HG03097 (cell line): ENCODE results near the gene ZNF727.
"Not testable (repeated sequence)": the region's sequence is repeated elsewhere in the genome, so short reads cannot be mapped to it uniquely, and the experiment has no call there.

Experiments
- ATAC-seq: cut with Tn5 transposase; IDR thresholded peaks from one replicate; pipeline ENCODE4 v1.9.1; 2021; ENCODE audit not compliant: unreplicated experiment, low FRiP score

The ZNF727 gene

DNA sequence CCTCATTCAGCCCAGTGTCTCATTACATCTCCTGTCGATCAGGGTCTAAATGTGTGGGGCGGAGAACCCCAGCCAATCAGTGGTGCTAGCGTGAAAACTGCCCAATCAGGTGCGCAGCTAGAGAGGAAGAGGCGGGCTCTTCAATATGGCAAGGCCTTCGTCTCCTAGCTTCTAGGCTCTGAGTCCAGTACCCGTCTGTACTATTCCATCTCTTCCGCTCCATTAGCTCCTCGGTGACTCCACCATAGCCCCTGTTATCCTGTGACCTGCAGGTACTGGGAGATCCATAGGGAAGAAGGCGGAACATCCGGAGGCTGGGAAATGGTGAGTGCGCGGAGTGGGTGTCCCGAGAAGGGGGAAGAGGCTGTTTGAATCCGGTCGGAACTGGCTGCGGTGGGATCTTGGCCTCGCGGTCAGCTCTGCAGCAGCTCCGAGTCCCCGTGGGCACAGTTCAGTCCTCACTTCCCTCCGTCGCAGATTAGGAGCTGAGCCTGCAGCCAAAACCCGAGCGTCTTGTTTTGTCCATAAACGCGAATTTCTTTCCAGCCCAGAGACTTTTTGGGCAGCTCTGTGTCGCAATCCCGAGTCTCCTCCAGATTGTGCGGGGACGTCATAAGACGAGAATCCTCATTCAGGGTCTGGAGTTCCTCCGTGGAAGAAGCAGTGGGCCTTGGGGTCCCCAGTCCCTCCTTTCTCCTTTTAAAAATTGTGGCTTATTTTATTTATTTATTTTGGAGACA lies at the start of gene ZNF727:
TSS of gene ZNF727 (plus strand) at position 134 of the 740 bp plus-strand sequence. CDS start at position 322, 188 bp downstream.
- ATAC-seq = no peak

DNA sequence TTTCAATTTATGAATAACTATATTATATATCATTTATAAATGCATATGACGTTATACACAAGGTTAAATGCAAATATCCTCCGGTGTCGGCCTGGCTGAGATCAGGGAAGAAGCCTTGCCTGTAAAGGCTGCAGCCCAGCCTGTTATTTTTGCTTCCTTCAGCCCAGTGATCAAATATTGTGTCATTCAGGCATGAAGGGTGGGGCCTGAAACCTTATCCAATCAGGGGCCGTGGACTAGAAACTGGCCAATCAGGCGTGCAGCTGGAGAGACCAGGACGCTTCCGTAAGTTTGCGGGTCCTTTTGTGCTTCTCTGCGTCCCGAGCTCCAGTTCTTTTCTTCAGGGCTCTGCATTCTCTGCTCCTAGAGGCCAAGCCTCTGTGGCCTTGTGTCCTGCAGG lies 46.7 kb upstream of the ZNF727 start, which contains the start of gene ZNF722:
TSS of gene ZNF722 (plus strand) at position 301 of the 400 bp plus-strand sequence. CDS start 113 bp downstream, outside the sequence.
- ATAC-seq = no peak

DNA sequence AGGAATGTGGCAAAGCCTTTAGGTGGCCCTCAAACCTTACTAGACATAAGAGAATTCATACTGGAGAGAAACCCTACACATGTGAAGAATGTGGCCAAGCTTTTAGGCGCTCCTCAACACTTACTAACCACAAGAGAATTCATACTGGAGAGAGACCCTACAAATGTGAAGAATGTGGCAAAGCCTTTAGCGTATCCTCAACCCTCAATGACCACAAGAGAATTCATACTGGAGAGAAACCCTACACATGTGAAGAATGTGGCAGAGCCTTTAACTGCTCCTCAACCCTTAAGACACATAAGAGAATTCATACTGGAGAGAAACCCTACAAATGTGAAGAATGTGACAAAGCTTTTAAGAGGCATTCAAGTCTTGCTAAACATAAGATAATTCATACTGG lies 29.7 kb upstream of the ZNF727 start:
- not testable (repeated sequence) for ATAC-seq

DNA sequence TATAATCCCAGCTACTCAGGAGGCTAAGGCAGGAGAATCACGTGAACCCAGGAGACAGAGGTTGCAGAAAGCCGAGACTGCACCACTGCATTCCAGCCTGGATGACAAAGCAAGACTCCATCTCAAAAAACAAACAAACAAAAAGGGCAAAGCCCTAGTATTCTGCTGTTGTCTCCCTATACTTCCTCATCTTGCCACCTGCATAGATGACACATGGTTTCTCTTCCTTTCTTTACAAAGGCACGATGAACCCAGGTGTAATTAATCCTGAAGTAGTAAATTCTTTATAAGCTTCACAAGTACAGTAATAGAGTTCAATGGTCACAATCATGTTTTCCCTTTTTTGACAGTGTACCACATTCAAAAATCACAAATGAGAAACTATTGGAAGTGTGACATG lies 9.8 kb upstream of the ZNF727 start:
- no peak for ATAC-seq

DNA sequence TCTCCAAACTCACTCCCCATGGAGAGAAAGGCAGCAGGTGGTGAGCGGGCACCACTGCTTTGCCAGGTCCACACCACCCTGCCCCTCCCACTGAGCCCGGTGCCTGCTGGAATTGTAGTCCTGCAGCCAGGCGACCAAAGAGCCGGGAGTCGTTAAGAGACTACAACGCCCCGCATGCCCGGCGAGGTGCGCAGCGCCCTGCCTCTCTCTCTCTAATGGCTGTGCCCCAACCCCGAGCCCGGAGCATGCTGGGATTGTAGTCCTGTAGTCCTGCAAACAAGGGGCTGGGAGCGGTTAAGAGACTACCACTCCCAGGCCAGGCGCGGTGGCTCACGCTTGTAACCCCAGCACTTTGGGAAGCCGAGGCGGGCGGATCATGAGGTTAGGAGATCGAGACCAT lies 8.1 kb upstream of the ZNF727 start:
- no peak for ATAC-seq

DNA sequence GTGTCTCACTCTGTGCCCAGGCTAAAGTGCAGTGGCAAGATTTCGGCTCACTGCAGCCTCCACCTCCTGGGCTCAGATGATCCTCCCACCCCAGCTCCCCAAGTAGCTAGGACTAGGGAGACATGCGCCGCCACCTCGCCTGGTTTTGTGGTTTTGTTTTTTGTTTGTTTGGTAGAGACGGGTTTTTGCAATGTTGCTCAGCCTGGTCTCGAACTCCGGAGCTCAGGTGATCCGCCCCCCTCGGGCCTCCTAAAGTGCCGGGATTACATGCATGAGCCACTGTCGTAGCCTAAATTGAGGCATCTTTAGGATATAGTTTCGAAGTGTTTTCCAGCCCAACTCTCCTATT lies 781 bp downstream of the ZNF727 start:
- ATAC-seq = no peak

DNA sequence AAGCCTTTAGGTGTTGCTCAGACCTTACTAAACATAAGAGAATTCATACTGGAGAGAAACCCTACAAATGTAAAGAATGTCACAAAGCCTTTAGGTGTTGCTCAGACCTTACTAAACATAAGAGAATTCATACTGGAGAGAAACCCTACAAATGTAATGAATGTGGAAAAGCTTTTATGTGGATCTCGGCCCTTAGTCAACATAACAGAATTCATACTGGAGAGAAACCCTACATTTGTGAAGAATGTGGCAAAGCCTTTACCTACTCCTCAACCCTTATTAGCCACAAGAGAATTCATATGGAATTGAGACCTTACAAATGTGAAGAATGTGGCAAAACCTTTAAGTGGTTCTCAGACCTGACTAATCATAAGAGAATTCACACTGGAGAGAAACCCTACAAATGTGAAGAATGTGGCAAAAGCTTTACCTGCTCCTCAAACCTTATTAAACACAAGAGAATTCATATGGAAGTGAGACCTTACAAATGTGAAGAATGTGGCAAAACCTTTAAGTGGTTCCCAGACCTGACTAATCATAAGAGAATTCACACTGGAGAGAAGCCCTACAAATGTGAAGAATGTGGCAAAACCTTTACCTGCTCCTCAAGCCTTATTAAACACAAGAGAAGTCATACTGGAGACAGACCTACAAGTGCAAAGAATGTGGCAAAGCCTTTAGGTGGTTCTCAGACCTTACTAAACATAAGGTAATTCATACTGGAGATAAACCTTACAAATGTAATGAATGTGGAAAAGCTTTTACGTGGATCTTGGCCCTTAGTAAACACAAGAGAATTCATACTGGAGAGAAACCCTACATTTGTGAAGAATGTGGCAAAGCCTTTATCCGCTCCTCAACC lies 32.8 kb downstream of the ZNF727 start:
- not testable (repeated sequence) for ATAC-seq

DNA sequence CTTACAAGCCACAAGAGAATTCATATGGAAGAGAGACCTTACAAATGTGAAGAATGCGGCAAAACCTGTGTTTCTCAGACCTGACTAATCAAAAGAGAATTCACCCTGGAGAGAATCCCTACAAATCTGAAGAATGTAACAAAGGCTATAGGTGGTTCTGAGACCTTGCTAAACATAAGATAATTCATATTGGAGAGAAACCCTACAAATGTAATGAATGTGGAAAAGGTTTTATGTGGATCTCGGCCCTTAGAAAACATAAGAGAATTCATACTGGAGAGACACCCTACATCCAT lies 33.4 kb downstream of the ZNF727 start:
- no peak for ATAC-seq

DNA sequence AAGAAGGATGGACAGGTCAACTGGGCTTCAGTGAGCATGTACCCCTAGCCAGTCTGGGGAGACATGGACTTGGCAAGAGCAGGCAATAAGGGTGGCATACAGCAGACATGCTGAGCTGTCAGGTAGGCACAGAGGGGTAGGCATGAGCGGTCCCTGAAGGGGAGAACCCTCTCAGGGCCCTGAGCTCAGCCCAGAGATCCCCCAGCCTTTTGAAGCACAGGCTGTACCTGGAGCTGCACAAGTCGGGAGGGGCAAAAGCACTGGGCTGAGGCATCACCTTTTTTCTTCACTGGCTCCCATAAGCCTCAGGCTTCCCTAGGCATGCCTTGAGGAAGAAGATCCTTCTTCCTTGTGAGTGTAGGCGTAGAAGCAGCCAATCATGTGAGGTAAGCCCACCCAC lies 42.3 kb downstream of the ZNF727 start:
- ATAC-seq = no peak

DNA sequence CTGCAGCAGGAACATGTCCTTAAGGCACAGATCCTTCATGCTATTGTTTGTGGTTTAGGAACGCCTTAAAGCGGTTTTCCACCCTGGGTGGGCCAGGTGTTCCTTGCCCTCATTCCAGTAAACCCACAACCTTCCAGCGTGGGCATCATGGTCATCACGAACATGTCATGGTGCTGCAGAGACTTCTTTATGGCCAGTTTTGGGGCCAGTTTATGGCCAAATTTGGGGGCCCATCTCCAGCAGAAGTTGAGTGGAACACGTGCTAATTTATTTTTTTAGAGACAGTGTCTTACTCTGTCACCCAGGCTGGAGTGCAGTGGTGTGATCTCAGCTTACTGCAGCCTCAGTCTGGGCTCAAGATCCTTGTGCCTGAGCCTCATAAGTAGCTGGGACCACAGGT lies 43.6 kb downstream of the ZNF727 start:
- not testable (repeated sequence) for ATAC-seq
